ENCODE results near the gene SHPK.
A peak's percentile ranks its signal among the peaks of the same experiment; 100 is the strongest.

The SHPK gene

DNA sequence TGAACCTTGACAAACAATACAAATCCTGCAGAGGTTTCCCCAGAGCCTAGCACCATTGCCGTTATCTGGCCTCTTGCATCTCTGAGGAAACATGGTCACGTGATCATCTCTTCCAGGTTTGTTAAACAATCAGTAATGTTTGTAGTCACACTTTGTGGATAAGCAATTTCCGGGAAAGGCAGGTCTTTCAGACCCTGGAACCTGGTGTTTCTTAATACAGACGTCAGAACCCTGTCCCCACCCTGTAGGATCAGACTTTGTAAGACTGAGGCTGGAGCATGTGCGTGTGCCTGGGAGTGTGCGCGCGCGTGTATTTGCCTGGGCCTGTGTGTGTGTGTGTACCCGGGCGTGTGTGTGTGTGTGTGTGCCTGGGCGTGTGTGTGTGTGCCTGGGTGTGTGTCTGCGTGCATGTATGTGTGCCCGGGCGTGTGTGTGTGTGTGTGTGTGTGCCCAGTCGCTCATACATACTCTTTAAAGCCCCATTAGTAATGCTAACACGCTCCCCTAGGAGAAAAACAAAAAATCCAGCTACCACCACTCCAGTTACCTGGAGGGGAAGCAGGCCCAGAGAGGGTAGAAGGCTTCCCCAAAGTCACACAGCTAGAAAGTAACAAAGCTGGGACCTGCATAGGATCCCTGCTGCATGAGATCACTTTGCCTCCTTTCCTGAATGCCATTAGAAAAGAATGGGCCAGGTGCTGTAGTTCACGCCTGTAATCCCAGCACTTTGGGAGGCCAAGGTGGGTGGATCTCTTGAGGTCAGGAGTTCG lies 5.9 kb upstream of the SHPK start:
- no peak overlapping the region for H3K4me3 ChIP-seq (ENCODE audit: low read depth, low read length)
- DNase-seq (ENCODE audit: low read depth): no peak
- TF ChIP-seq CTCF (IDR thresholded peaks at IDR 0.05; ENCODE audit: low read depth, low read length, missing control alignments): no peak
- in situ Hi-C loops (cut with HindIII; ENCODE audit: low sequenced_read_pairs): no loop called here

GRCh38 chr17:3641014-3641413 lies 5.0 kb upstream of the SHPK start:
- TF ChIP-seq CTCF (IDR thresholded peaks at IDR 0.05; ENCODE audit: low read depth, low read length, missing control alignments): no peak
- no peak for DNase-seq (ENCODE audit: low read depth)
- in situ Hi-C loops (cut with HindIII; ENCODE audit: low sequenced_read_pairs): no loop called here
- H3K4me3 ChIP-seq (ENCODE audit: low read depth, low read length): no peak overlapping the region

DNA sequence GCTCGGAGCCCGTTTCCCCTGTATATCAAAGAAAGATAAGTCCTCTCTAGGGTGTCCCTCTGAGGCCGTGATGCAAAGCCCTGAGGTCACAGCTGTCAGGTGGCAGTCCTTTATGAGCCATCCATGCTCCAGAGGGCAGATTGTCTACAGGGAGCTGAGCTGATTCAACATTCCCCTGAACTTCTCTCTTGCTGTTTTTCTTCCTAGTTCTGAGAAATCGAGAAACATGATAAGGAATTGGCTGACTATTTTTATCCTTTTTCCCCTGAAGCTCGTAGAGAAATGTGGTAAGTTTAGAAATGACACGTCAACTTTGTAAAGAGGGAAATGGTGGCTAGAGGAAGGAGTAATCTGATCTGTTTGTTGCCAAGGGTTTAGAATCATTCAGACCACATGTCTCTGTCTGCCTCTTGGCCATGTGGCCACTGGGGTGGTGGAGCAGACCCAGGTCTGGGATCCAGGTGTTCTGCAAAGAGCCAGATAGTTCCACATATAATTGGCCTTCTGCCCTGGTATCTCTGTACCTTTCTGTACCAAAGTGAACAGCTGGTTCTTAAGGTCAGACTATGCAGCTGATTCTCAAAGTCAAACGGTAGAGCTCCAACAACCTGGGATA lies 4.0 kb upstream of the SHPK start:
- no peak for DNase-seq (ENCODE audit: low read depth)
- no peak overlapping the region for H3K4me3 ChIP-seq (ENCODE audit: low read depth, low read length)
- TF ChIP-seq CTCF (IDR thresholded peaks at IDR 0.05; ENCODE audit: low read depth, low read length, missing control alignments): no peak
- in situ Hi-C loops (cut with HindIII; ENCODE audit: low sequenced_read_pairs): loop anchor here (10.0 kb wide), 1 partner anchor 105 kb away; no protein-coding TSS in a partner anchor

- in situ Hi-C loops (cut with HindIII; ENCODE audit: low sequenced_read_pairs): loop anchor here (10.0 kb wide), 1 partner anchor 102 kb away; no protein-coding TSS in a partner anchor
- H3K4me3 ChIP-seq (ENCODE audit: low read depth, low read length): peak overlapping the region; percentile 95
- no peak for TF ChIP-seq CTCF (IDR thresholded peaks at IDR 0.05; ENCODE audit: low read depth, low read length, missing control alignments)
- DNase-seq (ENCODE audit: low read depth): no peak
Measured at GRCh38 chr17:3636908-3637373, 891 bp upstream of the SHPK start.

DNA sequence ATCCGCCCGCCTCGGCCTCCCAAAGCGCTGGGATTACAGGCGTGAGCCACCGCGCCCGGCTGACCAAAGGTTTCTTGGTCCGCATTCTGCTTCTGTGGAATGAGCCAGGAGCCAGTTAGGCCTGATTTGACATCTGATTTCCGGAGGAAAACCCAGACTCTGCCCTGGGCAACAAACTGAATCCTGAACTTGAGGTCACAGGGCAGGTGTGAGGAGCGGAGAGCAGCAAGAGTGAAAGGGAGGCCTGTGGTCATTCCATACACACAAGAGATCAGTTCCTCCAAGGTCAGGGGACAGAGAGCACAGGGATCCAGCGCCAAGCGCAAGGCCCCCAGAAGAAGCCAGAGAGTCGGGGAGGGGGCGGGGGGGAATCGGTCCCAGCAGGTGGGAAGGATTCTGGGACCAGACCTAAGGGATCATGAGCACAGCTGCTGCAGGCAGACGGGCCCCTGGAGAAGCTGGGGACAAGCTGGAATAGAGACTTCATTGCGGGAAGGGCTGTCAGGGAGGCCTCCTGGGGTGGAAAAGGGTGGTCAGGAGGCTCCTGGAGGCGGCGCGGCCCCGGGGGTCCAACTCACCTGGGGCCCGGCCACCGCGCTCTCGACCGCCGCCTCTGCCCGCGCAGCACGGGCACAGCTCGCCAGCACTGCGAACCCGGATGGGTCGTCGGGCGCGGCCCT lies 436 bp downstream of the SHPK start:
- H3K4me3 ChIP-seq (ENCODE audit: low read depth, low read length): peak overlapping the region; percentile 95
- no peak for DNase-seq (ENCODE audit: low read depth)
- in situ Hi-C loops (cut with HindIII; ENCODE audit: low sequenced_read_pairs): loop anchor here (10.0 kb wide), 1 partner anchor 101 kb away; no protein-coding TSS in a partner anchor
- no peak for TF ChIP-seq CTCF (IDR thresholded peaks at IDR 0.05; ENCODE audit: low read depth, low read length, missing control alignments)

DNA sequence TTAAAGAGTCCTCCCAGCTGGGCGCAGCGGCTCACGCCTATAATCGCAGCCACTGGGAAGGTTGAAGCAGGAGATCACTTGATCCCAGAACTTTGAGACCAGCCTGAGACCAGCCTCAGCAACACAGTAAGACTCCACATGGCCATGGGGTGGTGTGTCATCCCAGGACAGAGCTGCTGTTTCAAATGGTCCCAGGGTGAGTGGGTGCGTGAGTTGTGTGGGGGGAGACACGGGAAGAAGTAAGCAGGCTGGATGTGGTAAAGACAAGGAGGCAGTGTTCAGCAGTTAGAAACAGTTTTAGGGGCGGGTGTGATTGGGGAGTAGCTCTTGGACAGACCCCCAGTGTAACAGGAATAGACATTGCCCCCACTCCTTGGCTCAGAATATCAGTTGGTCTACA lies 3.8 kb downstream of the SHPK start:
- DNase-seq (ENCODE audit: low read depth): no peak
- no peak overlapping the region for H3K4me3 ChIP-seq (ENCODE audit: low read depth, low read length)
- in situ Hi-C loops (cut with HindIII; ENCODE audit: low sequenced_read_pairs): loop anchor here (10.0 kb wide), 1 partner anchor 97 kb away; no protein-coding TSS in a partner anchor
- TF ChIP-seq CTCF (IDR thresholded peaks at IDR 0.05; ENCODE audit: low read depth, low read length, missing control alignments): no peak

All from astrocyte of the cerebellum (primary cell).